Measurements from ENCODE around the gene NT5E. TPM values are rescaled to one million over a fixed set of nuclear protein-coding genes. Genes with fewer than 3 reads are reported as not detected.
"Not testable (repeated sequence)": the region's sequence is repeated elsewhere in the genome, so short reads cannot be mapped to it uniquely, and the experiment has no call there.

The NT5E gene
- total RNA-seq, 1 donor from 2014 or later, result 216 TPM

DNA sequence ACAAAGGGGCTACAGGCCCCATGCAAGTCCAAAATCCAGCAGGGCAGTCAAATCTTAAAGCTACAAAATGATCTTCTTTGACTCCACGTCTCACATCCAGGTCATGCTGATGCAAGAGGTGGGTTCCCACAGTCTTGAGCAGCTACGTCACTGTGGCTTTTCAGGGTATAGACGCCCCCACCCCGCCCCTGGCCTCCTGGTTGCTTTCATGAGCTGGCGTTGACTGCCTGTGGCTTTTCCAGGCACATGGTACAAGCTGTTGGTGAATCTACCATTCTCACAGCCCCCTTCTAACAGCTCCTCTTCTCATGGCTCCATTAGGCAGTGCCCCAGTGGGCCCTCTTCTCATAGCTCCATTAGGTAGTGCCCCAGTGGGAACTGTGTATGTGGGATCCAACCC lies 47.0 kb downstream of the NT5E start:
- no peak for DNase-seq (ENCODE audit: low read depth)
- H3K4me3 ChIP-seq (ENCODE audit: low read depth, low read length), result no peak overlapping the region
- TF ChIP-seq CTCF (conservative IDR thresholded peaks at IDR 0.05; ENCODE audit: low read depth, low read length), result no peak

DNA sequence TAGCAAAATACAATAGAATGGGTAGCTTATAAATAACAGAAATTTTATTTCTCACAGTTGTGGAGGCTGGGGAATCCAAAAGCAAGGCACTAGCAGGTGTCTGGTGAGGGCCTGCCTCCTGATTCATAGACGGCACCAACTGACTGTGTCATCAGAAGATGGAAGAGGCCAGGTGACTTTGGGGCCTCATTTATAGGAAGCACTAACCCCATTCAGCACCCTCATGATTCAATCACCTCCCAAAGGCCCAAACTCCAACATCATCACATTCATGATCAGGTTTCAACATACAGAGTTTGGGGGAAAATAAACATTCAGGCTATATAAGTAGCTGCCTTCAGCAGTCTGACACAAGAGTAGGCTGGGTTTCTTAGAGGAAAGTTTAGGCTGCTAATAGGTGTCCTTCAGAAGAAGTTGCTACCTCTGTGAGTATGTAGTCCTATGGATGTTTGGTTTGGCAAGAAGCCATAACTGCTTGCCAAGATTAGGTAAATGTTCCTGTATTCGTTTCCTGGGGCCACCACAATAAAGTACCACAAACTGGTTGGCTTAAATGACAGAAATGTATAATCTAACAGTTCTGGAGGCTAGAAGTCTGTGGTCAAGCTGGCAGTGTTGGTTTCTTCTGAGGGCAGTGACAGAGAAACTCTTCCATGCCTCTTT lies 48.8 kb downstream of the NT5E start:
- no peak for DNase-seq (ENCODE audit: low read depth)
- no peak overlapping the region for H3K4me3 ChIP-seq (ENCODE audit: low read depth, low read length)
- no peak for TF ChIP-seq CTCF (conservative IDR thresholded peaks at IDR 0.05; ENCODE audit: low read depth, low read length)

- TF ChIP-seq CTCF (conservative IDR thresholded peaks at IDR 0.05; ENCODE audit: low read depth, low read length), result no peak
- H3K4me3 ChIP-seq (ENCODE audit: low read depth, low read length), result no peak overlapping the region
- no peak for DNase-seq (ENCODE audit: low read depth)
Observed at GRCh38 chr6:85506441-85507093, 56.7 kb downstream of the NT5E start.

- H3K4me3 ChIP-seq (ENCODE audit: low read depth, low read length), result no peak overlapping the region
- TF ChIP-seq CTCF (conservative IDR thresholded peaks at IDR 0.05; ENCODE audit: low read depth, low read length), result no peak
- peak; percentile 23 for DNase-seq (ENCODE audit: low read depth)
Observed at GRCh38 chr6:85516168-85516567, 66.3 kb downstream of the NT5E start.

DNA sequence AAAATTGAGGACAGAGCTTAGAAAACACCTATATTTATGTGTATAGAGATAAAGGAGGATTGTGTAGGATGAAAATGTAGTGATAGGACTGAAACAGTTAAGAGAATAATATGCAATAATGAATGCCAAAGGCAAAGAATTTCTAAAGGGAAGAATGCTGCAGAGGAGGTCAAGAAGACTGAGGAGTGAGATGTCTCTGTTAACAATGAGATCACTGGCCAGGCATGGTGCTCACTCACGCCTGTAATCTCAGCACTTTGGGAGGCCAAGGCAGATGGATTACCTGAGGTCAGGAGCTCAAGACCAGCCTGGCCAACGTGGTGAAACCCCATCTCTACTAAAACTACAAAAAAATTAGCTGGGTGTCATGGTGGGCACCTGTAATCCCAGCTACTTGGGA lies 74.4 kb downstream of the NT5E start:
- not testable (repeated sequence) for H3K4me3 ChIP-seq (ENCODE audit: low read depth, low read length); DNase-seq (ENCODE audit: low read depth)

- no peak for DNase-seq (ENCODE audit: low read depth)
- H3K4me3 ChIP-seq (ENCODE audit: low read depth, low read length), result no peak overlapping the region
- TF ChIP-seq CTCF (conservative IDR thresholded peaks at IDR 0.05; ENCODE audit: low read depth, low read length), result no peak
Observed at GRCh38 chr6:85537055-85537494, 87.2 kb downstream of the NT5E start.

DNA sequence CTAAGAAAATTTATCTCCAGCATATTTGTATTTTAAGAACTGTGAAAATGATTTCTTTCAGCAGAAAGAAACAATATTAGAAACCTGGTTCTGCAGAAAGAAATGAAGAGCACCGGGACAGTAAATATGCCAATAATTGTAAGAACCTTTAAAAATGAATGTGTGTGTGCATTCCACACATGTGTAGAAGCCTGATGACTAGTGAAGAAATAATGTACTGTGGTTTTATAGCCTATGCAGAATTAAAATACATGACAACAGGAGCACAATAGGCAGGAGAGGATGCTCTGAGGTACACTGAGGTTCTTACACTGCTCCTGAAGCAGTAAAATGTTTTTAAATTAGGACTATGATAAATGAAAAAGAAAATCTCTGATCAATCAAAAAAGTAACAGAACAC lies 94.9 kb downstream of the NT5E start:
- no peak for TF ChIP-seq CTCF (conservative IDR thresholded peaks at IDR 0.05; ENCODE audit: low read depth, low read length)
- no peak overlapping the region for H3K4me3 ChIP-seq (ENCODE audit: low read depth, low read length)
- no peak for DNase-seq (ENCODE audit: low read depth)

Other genes starting within 250 kb of the NT5E start
- gene SNX14, start 143.8 kb downstream of the NT5E start, total RNA-seq, result 63.9 and 108 TPM in 2 replicates
- 59.3 and 95.1 TPM in 2 replicates for gene SYNCRIP, start 192.8 kb downstream of the NT5E start, total RNA-seq

All from epithelial cell of proximal tubule (primary cell).